Measurements from ENCODE around the gene LPIN2.
"Not testable (repeated sequence)": the region's sequence is repeated elsewhere in the genome, so short reads cannot be mapped to it uniquely, and the experiment has no call there.

The LPIN2 gene

GRCh38 chr18:3005462-3005861 is 7.5 kb downstream of the LPIN2 start:
- no peak for DNase-seq
- H3K27ac Mint-ChIP-seq, result no peak overlapping the region
- H3K9me3 Mint-ChIP-seq, result peaks cover 74% of the 10 kb centered on the region
- peaks cover 9% of the 10 kb centered on the region for H3K4me1 Mint-ChIP-seq
- no peak overlapping the region for H3K4me3 Mint-ChIP-seq
- TF ChIP-seq CTCF (IDR thresholded peaks at IDR 0.05), result no peak
- H3K36me3 Mint-ChIP-seq (ENCODE audit: low read depth), result peaks cover 95% of the 10 kb centered on the region
- no peaks in the 10 kb centered on the region for H3K27me3 Mint-ChIP-seq (ENCODE audit: low read depth, poor library complexity)

- H3K9me3 Mint-ChIP-seq, result peaks cover 80% of the 10 kb centered on the region
- not testable (repeated sequence) for DNase-seq; H3K27ac Mint-ChIP-seq; H3K4me3 Mint-ChIP-seq; H3K27me3 Mint-ChIP-seq (ENCODE audit: low read depth, poor library complexity)
- peaks cover 16% of the 10 kb centered on the region for H3K4me1 Mint-ChIP-seq
- peaks cover 91% of the 10 kb centered on the region for H3K36me3 Mint-ChIP-seq (ENCODE audit: low read depth)
These were observed 9.2 kb downstream of the LPIN2 start for GRCh38 chr18:3003766-3004165.

GRCh38 chr18:3002732-3003131 is 10.2 kb downstream of the LPIN2 start:
- no peak for TF ChIP-seq CTCF (IDR thresholded peaks at IDR 0.05)
- DNase-seq, result no peak
- H3K27ac Mint-ChIP-seq, result no peak overlapping the region
- peaks cover 81% of the 10 kb centered on the region for H3K36me3 Mint-ChIP-seq (ENCODE audit: low read depth)
- peaks cover 4% of the 10 kb centered on the region for H3K27me3 Mint-ChIP-seq (ENCODE audit: low read depth, poor library complexity)
- H3K9me3 Mint-ChIP-seq, result peaks cover 74% of the 10 kb centered on the region
- H3K4me1 Mint-ChIP-seq, result peaks cover 26% of the 10 kb centered on the region
- H3K4me3 Mint-ChIP-seq, result no peak overlapping the region

GRCh38 chr18:2998644-2999043 is 14.3 kb downstream of the LPIN2 start:
- H3K9me3 Mint-ChIP-seq, result peaks cover 43% of the 10 kb centered on the region
- peak overlapping the region; percentile 97 for H3K27ac Mint-ChIP-seq
- no peak overlapping the region for H3K4me3 Mint-ChIP-seq
- DNase-seq, result no peak
- H3K27me3 Mint-ChIP-seq (ENCODE audit: low read depth, poor library complexity), result peaks cover 4% of the 10 kb centered on the region
- H3K36me3 Mint-ChIP-seq (ENCODE audit: low read depth), result peaks cover 68% of the 10 kb centered on the region
- peaks cover 41% of the 10 kb centered on the region for H3K4me1 Mint-ChIP-seq
- TF ChIP-seq CTCF (IDR thresholded peaks at IDR 0.05), result no peak

- Mint-ChIP-seq H3K4me3 (no peak overlapping the region), H3K4me1 (peaks cover 41% of the 10 kb centered on the region), H3K9me3 (peaks cover 43% of the 10 kb centered on the region), H3K27ac (peak overlapping the region; percentile 97), H3K36me3 (ENCODE audit: low read depth) (peaks cover 68% of the 10 kb centered on the region), H3K27me3 (ENCODE audit: low read depth, poor library complexity) (peaks cover 4% of the 10 kb centered on the region)
- no peak for TF ChIP-seq CTCF (IDR thresholded peaks at IDR 0.05)
- no peak for DNase-seq
These were observed 14.9 kb downstream of the LPIN2 start for GRCh38 chr18:2997846-2998564.

GRCh38 chr18:2997429-2997828 is 15.5 kb downstream of the LPIN2 start:
- no peak for DNase-seq
- Mint-ChIP-seq H3K27me3 (ENCODE audit: low read depth, poor library complexity) (peaks cover 4% of the 10 kb centered on the region), H3K27ac (peak overlapping the region; percentile 97), H3K4me1 (peaks cover 41% of the 10 kb centered on the region), H3K4me3 (no peak overlapping the region), H3K36me3 (ENCODE audit: low read depth) (peaks cover 68% of the 10 kb centered on the region), H3K9me3 (peaks cover 41% of the 10 kb centered on the region)
- no peak for TF ChIP-seq CTCF (IDR thresholded peaks at IDR 0.05)
